Stimulated activated CD8-positive, alpha-beta memory T cell treated with anti-CD3 and anti-CD28 coated beads, Interleukin-12 subunit alpha, Interleukin-12 subunit beta, amount 100 ng/mL, for 4 hours (primary cell): ENCODE data around the gene FOSB.
A peak's percentile ranks its signal among the peaks of the same experiment; 100 is the strongest.
"Not testable (repeated sequence)": the region's sequence is repeated elsewhere in the genome, so short reads cannot be mapped to it uniquely, and the experiment has no call there.

ENCODE experiments used
- DNase-seq: peaks from one replicate; pipeline ENCODE4 v3.0.0-alpha.2; 2020; ENCODE audit warnings: low read depth

FOSB gene

GRCh38 chr19:45467456-45468158, at the start of gene FOSB:
FOSB (plus strand) TSS chr19:45467996; CDS start chr19:45468587, 591 bp downstream.
- peak; percentile 91 for DNase-seq

- no peak for DNase-seq
These were observed 49.0 kb upstream of the FOSB start for GRCh38 chr19:45418802-45419201.

DNA sequence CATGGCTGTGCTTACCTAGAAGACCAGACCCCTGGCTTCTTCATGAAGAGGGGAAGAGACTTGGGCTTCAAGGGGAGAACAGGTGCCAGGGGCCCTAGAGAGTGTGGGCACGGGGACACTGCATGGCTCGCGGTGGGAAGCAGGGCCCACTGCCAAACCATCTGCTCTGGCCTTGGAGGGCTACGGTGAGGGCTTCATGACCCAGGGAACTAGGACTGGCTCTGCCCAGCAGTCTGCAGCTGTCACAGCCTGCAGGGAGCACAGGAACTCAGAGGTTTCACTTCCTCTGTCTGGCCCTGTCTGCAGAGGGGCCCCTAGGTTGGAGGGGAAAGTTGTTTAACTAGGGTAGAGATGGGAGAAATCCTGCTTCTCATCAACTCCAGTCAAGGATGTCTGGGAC, 48.4 kb upstream of the FOSB start:
- no peak for DNase-seq

GRCh38 chr19:45419895-45420294, 47.9 kb upstream of the FOSB start:
- DNase-seq, result no peak

- DNase-seq, result no peak
These were observed 47.4 kb upstream of the FOSB start for GRCh38 chr19:45420356-45420755.

DNA sequence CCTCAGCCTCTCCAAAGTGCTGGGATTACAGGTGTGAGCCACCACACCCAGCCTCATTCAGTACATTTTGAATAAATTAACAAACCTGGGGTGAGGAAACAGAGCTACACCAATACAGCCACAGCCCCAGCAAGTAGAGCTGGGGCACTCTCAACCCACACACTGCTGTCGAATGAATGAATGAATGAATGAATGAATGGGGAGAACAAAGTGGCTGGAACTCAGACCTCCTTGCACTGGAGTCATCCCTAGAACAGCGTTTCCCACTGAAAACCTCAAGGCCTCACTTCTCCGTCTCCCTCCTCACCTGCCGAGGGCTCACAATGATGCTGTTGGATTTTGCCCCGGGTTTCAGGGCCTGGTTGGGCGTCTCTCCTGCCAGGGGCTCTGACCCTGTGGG, 46.9 kb upstream of the FOSB start:
- no peak for DNase-seq

DNA sequence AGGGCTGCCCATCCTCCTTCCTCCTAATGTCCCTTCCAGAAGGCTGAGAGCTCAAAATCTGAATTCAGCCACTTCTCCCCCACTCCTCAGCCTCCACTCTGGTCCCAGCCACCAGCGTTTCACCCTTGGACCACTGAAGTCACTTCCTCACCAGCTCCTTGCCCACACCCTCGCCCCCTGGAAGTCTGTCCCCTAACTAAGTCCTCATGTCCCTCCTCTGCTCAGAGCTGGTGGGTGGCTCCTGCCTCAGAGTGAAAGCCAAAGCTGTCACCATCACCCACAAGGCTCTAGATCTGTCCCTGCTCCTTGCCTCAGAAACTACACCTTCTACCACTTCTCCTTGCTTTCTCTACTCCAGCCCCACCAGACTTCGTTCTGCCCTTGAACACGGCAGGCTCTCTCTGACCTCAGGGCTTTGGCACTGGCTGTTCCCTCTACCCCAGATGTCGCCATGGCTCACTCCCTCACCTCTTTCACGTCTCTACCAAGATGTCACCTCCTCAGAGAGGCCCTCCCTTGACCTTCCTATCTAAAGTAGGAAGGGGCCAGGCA, 45.8 kb upstream of the FOSB start:
- DNase-seq, result no peak

DNA sequence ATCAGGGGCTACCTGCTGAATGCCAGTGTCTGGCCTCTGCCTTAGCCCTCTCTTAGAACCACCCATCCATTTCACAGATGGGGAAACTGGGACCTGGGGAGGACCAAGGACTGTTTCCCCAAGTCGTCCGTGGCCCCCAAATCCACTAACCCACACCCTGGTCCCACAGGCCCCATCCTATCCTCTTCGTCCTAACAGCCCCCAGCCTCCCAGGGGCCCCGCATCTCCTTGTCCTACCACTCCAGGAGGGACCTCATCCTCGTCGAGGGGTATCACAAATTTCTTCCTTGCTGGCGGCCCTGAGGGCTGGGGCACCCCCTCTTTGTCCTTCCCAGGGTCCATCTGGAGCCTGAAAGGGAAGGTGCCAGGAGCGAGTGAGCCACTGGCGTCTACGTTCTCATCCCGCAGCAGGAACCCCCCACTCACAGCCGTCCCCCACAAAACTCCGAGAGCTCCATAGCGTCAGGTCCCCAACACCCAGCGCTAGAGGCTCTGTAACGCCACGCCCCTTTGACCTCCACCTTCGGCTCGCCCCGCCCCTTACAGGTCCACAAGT, 44.7 kb upstream of the FOSB start:
- peak; percentile 66 for DNase-seq

GRCh38 chr19:45423589-45424190, 44.1 kb upstream of the FOSB start, which contains the start of gene ERCC1:
ERCC1 (minus strand) TSS chr19:45423917; CDS start chr19:45423374, 543 bp downstream.
- no peak for DNase-seq

DNA sequence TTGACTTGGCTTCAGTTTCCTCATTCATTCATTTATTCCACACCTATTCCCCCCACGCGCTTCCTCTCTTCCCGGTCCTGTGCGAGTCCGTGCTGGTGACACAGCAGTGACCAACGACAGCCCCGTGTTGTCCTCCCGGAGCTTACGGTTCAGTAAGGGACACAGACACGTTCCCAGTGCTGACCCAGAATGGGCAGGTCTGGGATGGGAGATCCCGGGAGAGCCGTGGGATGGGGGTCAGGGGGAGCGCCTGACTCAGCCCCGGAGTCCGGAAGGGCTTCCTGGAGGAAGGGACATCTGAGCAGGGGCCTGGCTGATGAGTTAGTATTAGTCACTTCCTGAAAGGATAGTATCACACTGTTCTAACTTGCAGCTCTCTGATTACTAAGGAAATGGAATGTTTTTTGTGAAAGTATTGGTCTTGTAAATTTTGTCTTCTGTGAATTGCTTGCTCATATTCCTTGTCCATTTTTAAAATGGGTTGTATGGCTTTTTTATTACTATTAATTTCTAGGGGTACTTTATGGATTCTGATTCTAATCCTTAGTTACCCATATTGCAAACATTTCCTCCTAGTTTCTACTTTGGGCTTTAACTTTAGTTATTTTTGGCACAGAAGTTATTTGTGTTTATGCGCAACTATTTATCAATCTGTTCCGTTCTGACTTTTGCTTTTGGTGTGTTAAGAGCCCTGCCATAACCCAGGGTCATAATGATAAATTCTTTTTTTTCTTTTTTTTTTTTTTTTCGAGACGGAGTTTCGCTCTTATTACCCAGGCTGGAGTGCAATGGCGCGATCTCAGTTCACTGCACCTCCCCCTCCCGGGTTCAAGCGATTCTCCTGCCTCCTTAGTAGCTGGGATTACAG, 43.4 kb upstream of the FOSB start:
- DNase-seq, result no peak

- DNase-seq, result no peak
These were observed 39.2 kb upstream of the FOSB start for GRCh38 chr19:45428384-45429231.

DNA sequence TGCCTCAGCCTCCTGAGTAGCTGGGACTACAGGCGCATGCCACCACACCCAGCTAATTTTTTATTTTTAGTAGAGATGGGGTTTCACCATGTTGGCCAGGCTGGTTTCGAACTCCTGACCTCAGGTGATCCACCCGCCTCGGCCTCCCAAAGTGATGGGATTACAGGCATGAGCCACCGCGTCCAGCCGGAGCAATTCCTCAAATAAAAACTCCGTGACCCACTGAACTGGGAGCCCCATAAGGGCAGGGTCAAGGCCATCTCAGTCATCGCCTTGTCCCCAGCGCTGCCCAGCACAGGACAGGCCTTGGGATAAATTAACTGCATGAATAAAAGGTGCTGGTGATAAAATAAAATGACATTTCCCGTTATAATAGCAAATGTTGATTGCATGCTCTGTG, 37.9 kb upstream of the FOSB start:
- DNase-seq, result not testable (repeated sequence)

DNA sequence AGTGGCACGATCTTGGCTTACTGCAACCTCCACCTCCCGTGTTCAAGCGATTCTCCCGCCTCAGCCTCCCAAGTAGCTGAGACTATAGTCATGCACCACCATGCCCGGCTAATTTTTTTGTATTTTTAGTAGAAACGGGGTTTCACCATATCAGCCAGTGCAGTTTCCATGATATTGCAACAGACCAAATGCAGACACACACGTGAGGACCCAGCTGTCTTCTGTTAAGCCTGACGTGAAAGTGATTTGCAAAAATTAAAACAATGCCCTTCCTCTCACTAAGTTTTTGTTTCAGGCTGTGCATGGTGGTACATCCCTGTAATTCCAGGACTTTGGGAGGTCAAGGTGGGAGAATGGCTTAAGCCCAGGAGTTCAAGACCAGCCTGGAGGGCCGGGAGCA, 36.8 kb upstream of the FOSB start:
- DNase-seq, result not testable (repeated sequence)

- DNase-seq, result not testable (repeated sequence)
These were observed 35.3 kb upstream of the FOSB start for GRCh38 chr19:45432543-45432942.

DNA sequence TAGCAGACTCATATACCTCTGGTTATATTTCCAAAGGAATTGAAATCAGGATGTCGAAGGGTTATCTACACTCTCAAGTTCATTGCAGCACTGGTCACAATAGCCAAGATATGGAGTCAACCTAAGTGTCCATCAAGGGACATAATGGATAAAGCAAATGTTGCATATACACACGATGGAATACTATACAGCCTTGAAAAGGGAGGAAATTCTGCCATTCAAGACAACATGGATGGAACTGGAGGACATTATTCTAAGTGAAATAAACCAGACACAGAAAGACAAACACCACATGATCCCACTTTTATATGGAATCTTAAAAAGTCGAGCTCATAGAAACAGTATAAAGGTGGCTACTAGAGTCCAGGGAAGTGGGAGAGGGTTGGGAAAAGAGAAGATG, 30.5 kb upstream of the FOSB start:
- DNase-seq, result no peak

GRCh38 chr19:45439190-45439568, 28.6 kb upstream of the FOSB start:
- DNase-seq, result no peak

DNA sequence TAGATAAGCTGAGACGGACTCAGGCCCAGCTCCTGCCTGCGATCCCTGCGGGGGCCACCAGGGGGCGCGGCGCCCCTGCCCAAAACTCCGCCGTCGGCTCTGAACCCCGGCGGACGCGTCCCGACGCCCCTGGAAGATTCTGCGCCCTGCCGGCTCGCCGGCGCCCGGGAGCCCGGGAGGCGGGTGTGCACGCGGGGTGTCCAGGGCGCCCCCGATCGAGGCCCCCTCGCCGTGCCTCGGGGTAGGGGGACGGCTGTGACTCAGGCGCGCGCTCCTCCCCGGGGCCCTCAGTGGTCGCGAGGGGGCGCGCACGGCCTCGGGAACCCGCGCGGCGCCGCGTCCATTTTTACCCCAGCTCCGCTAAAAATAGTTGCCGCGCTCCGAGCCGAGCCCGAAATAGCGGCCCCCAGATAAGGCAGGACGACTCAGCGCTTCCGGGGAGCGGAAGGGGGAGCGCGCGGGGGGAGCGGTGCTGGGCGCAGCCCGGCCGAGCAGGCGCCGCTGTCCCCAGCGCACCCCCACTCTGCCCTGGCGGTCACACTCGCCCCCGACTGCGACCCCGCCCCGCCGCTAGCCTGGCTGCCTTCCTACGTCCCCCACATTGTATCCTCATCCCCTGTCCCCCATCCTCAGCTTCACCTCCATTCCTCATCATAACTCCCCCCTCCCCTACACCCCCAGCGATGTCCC, 28.1 kb upstream of the FOSB start:
- DNase-seq, result peak; percentile 83

DNA sequence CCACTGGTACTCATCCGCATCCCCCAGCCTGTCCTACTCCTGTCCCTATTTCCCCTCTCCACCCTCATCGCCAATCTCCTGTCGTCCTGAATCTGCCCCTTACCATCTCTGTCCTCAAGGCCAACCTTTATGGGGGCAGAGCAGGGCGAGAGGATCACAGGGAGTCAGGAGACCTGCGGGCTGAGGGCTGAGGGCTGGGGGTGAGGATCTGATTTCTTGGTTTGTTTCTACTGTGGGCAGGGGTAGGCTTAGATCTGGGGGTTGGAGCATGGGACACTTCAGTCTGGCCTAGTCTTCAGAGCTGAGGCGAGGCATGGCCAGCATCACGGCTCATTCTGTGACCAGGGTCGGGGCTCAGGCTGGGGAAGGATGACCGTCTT, 27.5 kb upstream of the FOSB start:
- DNase-seq, result no peak

- DNase-seq, result no peak
These were observed 26.7 kb upstream of the FOSB start for GRCh38 chr19:45440873-45441654.

- no peak for DNase-seq
These were observed 25.4 kb upstream of the FOSB start for GRCh38 chr19:45442408-45442777.
